ENCODE data around the gene SGF29.

DNA sequence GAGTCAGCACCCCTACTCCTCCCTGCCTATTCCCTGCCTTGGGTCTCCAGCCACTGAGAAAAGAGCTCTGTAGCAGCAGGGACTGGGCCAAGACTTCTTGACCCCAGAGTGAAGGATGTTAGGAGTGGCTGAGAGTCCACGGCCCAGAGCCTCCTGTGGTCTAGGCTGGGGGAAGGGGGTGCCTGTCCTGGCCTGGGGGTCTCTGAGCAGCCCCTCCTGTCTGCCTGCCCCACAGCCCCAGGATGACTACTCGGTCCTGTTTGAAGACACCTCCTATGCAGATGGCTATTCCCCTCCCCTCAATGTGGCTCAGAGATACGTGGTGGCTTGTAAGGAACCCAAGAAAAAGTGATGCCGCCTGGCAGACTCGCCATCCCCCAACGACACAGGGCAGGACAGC is 37.6 kb downstream of the SGF29 start:
- TF ChIP-seq, protein P1, sequence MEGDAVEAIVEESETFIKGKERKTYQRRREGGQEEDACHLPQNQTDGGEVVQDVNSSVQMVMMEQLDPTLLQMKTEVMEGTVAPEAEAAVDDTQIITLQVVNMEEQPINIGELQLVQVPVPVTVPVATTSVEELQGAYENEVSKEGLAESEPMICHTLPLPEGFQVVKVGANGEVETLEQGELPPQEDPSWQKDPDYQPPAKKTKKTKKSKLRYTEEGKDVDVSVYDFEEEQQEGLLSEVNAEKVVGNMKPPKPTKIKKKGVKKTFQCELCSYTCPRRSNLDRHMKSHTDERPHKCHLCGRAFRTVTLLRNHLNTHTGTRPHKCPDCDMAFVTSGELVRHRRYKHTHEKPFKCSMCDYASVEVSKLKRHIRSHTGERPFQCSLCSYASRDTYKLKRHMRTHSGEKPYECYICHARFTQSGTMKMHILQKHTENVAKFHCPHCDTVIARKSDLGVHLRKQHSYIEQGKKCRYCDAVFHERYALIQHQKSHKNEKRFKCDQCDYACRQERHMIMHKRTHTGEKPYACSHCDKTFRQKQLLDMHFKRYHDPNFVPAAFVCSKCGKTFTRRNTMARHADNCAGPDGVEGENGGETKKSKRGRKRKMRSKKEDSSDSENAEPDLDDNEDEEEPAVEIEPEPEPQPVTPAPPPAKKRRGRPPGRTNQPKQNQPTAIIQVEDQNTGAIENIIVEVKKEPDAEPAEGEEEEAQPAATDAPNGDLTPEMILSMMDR (IDR thresholded peaks at IDR 0.05; ENCODE audit: low read depth, low read length), result no peak
- TF ChIP-seq MYC (IDR thresholded peaks at IDR 0.05; ENCODE audit: low read depth, low read length), result no peak

All from NB4 (cell line).